SJSA1 (cell line): ENCODE data around the gene RPL41. TPM values are rescaled to one million over a fixed set of nuclear protein-coding genes. Genes with fewer than 3 reads are reported as not detected.
A peak's percentile ranks its signal among the peaks of the same experiment; 100 is the strongest.

Experiments used
- DNase-seq, 2 experiments: peaks; one replicate each; pipeline ENCODE4 v3.0.0-alpha.2; 2015 to 2020; ENCODE audit warnings: low spot score in 2 of 2, low read depth in 1 of 2
- H3K27ac ChIP-seq: fragments of 250-450 bp; sonication (Bioruptor Pico); 2 replicates; pipeline ENCODE4 v1.5.1; 2020; ENCODE audit warnings: mild to moderate bottlenecking, moderate library complexity
- H3K27me3 ChIP-seq: fragments of 250-450 bp; sonication (Bioruptor Pico); replicated peaks from 2 replicates; pipeline ENCODE4 v1.5.1; 2020; ENCODE audit warnings: mild to moderate bottlenecking, moderate library complexity
- H3K36me3 ChIP-seq: fragments of 250-450 bp; sonication (Bioruptor Pico); 2 replicates; pipeline ENCODE4 v1.5.1; 2020; ENCODE audit warnings: mild to moderate bottlenecking
- H3K4me1 ChIP-seq: fragments of 250-450 bp; sonication (Bioruptor Pico); replicated peaks from 2 replicates; pipeline ENCODE4 v1.6.1; 2021; ENCODE audit warnings: mild to moderate bottlenecking
- H3K4me3 ChIP-seq: fragments of 250-450 bp; sonication (Bioruptor Pico); 2 replicates; pipeline ENCODE4 v1.5.1; 2020; ENCODE audit warnings: mild to moderate bottlenecking
- H3K9me3 ChIP-seq: fragments of 250-450 bp; sonication (Bioruptor Pico); replicated peaks from 2 replicates; pipeline ENCODE4 v1.5.1; 2020; ENCODE audit warnings: mild to moderate bottlenecking
- total RNA-seq: library from RNA; depleted of rRNA; stranded (reverse); fragments of >200 nt; shearing (Covaris generic); gene quantifications from 2 replicates; pipeline ENCODE4 v1.2.3, GENCODE V29; 2014

Gene RPL41
- total RNA-seq, 1 experiment from 2014 or later = 1,215 TPM

GRCh38 chr12:56086096-56086495 is 30.3 kb upstream of the RPL41 start:
- no peaks in the 10 kb centered on the region for H3K4me1 ChIP-seq
- no peaks in the 10 kb centered on the region for H3K9me3 ChIP-seq
- H3K27ac ChIP-seq = no peak overlapping the region
- peaks cover 10% of the 10 kb centered on the region; the same call in 1 of the 2 replicates for H3K27me3 ChIP-seq
- no peaks in the 10 kb centered on the region for H3K36me3 ChIP-seq
- H3K4me3 ChIP-seq = no peak overlapping the region
- DNase-seq = no peak

- Histone ChIP-seq H3K4me3 (no peak overlapping the region), H3K4me1 (no peaks in the 10 kb centered on the region), H3K27ac (no peak overlapping the region), H3K27me3 (peaks cover 10% of the 10 kb centered on the region; the same call in 1 of the 2 replicates), H3K36me3 (no peaks in the 10 kb centered on the region), H3K9me3 (no peaks in the 10 kb centered on the region)
- DNase-seq = no peak
Measured at GRCh38 chr12:56086608-56087007, 29.8 kb upstream of the RPL41 start.

- Histone ChIP-seq H3K9me3 (no peaks in the 10 kb centered on the region), H3K4me3 (no peak overlapping the region), H3K27ac (no peak overlapping the region), H3K36me3 (no peaks in the 10 kb centered on the region), H3K4me1 (no peaks in the 10 kb centered on the region), H3K27me3 (peaks cover 10% of the 10 kb centered on the region; the same call in 1 of the 2 replicates)
- no peak for DNase-seq
Measured at GRCh38 chr12:56087220-56087619, 29.2 kb upstream of the RPL41 start.

- Histone ChIP-seq H3K4me1 (no peaks in the 10 kb centered on the region), H3K27me3 (peaks cover 5% of the 10 kb centered on the region; the same call in 1 of the 2 replicates), H3K27ac (no peak overlapping the region), H3K36me3 (no peaks in the 10 kb centered on the region), H3K9me3 (no peaks in the 10 kb centered on the region), H3K4me3 (no peak overlapping the region)
- no peak for DNase-seq
Measured at GRCh38 chr12:56097738-56098137, 18.7 kb upstream of the RPL41 start.

GRCh38 chr12:56098592-56098991 is 17.8 kb upstream of the RPL41 start:
- no peak overlapping the region for H3K27ac ChIP-seq
- no peaks in the 10 kb centered on the region for H3K4me1 ChIP-seq
- H3K36me3 ChIP-seq = no peaks in the 10 kb centered on the region
- H3K27me3 ChIP-seq = no peaks in the 10 kb centered on the region; the same call in 1 of the 2 replicates
- no peak for DNase-seq
- H3K9me3 ChIP-seq = no peaks in the 10 kb centered on the region
- H3K4me3 ChIP-seq = no peak overlapping the region

GRCh38 chr12:56099787-56100186 is 16.6 kb upstream of the RPL41 start:
- Histone ChIP-seq H3K27me3 (no peaks in the 10 kb centered on the region; the same call in 1 of the 2 replicates), H3K9me3 (no peaks in the 10 kb centered on the region), H3K4me3 (no peak overlapping the region), H3K36me3 (peaks cover 3% of the 10 kb centered on the region; the same call in 1 of the 2 replicates), H3K27ac (no peak overlapping the region), H3K4me1 (no peaks in the 10 kb centered on the region)
- DNase-seq = no peak

GRCh38 chr12:56101045-56101444 is 15.4 kb upstream of the RPL41 start:
- Histone ChIP-seq H3K4me1 (peaks cover 7% of the 10 kb centered on the region; the same call in 1 of the 2 replicates), H3K36me3 (peaks cover 9% of the 10 kb centered on the region), H3K4me3 (no peak overlapping the region), H3K9me3 (no peaks in the 10 kb centered on the region), H3K27ac (no peak overlapping the region), H3K27me3 (no peaks in the 10 kb centered on the region; the same call in 1 of the 2 replicates)
- DNase-seq = no peak

- Histone ChIP-seq H3K36me3 (peaks cover 25% of the 10 kb centered on the region), H3K4me3 (no peak overlapping the region), H3K9me3 (no peaks in the 10 kb centered on the region), H3K27ac (no peak overlapping the region), H3K27me3 (no peaks in the 10 kb centered on the region; the same call in 1 of the 2 replicates), H3K4me1 (peaks cover 9% of the 10 kb centered on the region; the same call in 1 of the 2 replicates)
- DNase-seq = no peak
Measured at GRCh38 chr12:56102683-56103065, 13.8 kb upstream of the RPL41 start.

- DNase-seq = no peak
- H3K27ac ChIP-seq = no peak overlapping the region
- H3K4me3 ChIP-seq = peak overlapping the region; percentile 62
- no peaks in the 10 kb centered on the region for H3K9me3 ChIP-seq
- no peaks in the 10 kb centered on the region; the same call in 1 of the 2 replicates for H3K27me3 ChIP-seq
- peaks cover 30% of the 10 kb centered on the region for H3K36me3 ChIP-seq
- H3K4me1 ChIP-seq = peaks cover 9% of the 10 kb centered on the region; the same call in 1 of the 2 replicates
Measured at GRCh38 chr12:56103066-56103711, 13.2 kb upstream of the RPL41 start.

GRCh38 chr12:56103823-56104108 is 12.7 kb upstream of the RPL41 start:
- no peak for DNase-seq
- Histone ChIP-seq H3K27ac (no peak overlapping the region), H3K9me3 (no peaks in the 10 kb centered on the region), H3K4me3 (peak overlapping the region; percentile 62), H3K27me3 (no peaks in the 10 kb centered on the region), H3K4me1 (peaks cover 9% of the 10 kb centered on the region; the same call in 1 of the 2 replicates), H3K36me3 (peaks cover 36% of the 10 kb centered on the region)

GRCh38 chr12:56104109-56104814 is 12.2 kb upstream of the RPL41 start, which contains the start of gene PA2G4:
Gene PA2G4 (plus strand): TSS chr12:56104559. CDS start chr12:56104738, 179 bp downstream.
- Histone ChIP-seq H3K27me3 (no peaks in the 10 kb centered on the region), H3K4me1 (peaks cover 9% of the 10 kb centered on the region; the same call in 1 of the 2 replicates), H3K36me3 (peaks cover 41% of the 10 kb centered on the region), H3K4me3 (peak within 1 kb of the TSS; percentile 62), H3K9me3 (no peaks in the 10 kb centered on the region), H3K27ac (peak within 1 kb of the TSS; percentile 24)
- peak; percentile 97 to 99 for DNase-seq

GRCh38 chr12:56104815-56105608 is 11.4 kb upstream of the RPL41 start:
- Histone ChIP-seq H3K9me3 (no peaks in the 10 kb centered on the region), H3K27ac (peak overlapping the region; percentile 24), H3K36me3 (peaks cover 48% of the 10 kb centered on the region), H3K4me3 (peak overlapping the region; percentile 62), H3K4me1 (peaks cover 9% of the 10 kb centered on the region; the same call in 1 of the 2 replicates), H3K27me3 (no peaks in the 10 kb centered on the region)
- DNase-seq = peak in 1 of 2 experiments; percentile 22

- Histone ChIP-seq H3K4me1 (peaks cover 9% of the 10 kb centered on the region; the same call in 1 of the 2 replicates), H3K27ac (no peak overlapping the region), H3K4me3 (peak overlapping the region; percentile 62), H3K9me3 (no peaks in the 10 kb centered on the region), H3K36me3 (peaks cover 54% of the 10 kb centered on the region), H3K27me3 (no peaks in the 10 kb centered on the region)
- no peak for DNase-seq
Measured at GRCh38 chr12:56105609-56105902, 10.9 kb upstream of the RPL41 start.
